ENCODE results near the gene CACNA1B. TPM values are rescaled to one million over a fixed set of nuclear protein-coding genes. Genes with fewer than 3 reads are reported as not detected.

Gene CACNA1B
- total RNA-seq, 1 experiment from 2014 or later: not detected

DNA sequence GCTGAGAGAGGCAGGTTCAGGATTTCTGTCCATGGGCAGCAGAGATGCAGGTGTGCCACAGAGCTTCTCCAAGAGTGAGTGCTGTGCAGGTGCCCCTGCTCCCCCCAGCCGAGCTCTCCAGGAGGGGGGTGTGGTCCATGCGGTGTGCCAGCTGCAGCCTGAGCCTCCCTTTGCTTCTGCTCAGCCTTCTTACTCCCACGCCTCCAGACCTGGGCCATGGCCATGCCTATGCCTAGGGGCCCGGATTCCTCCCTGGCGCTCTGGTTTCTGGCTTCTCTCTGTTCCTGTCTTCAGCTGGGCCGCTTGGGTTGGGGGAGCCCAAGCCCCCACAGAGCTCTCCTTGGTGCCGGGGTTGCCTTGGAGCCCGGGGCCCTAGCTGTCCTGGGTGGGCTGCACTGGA lies 133.3 kb downstream of the CACNA1B start:
- no peak overlapping the region for H3K27ac Mint-ChIP-seq (ENCODE audit: unreplicated experiment)
- peaks cover 77% of the 10 kb centered on the region for H3K27me3 Mint-ChIP-seq (ENCODE audit: unreplicated experiment)
- H3K9me3 Mint-ChIP-seq (ENCODE audit: low read depth, unreplicated experiment): no peaks in the 10 kb centered on the region
- no peaks in the 10 kb centered on the region for H3K4me1 Mint-ChIP-seq (ENCODE audit: low read depth, unreplicated experiment)
- DNase-seq: no peak
- intact Hi-C loops (cut with micrococcal nuclease; ENCODE audit: unreplicated experiment): no loop called here
- no peak overlapping the region for H3K4me3 Mint-ChIP-seq (ENCODE audit: low read depth, unreplicated experiment)
- H3K36me3 Mint-ChIP-seq (ENCODE audit: insufficient read depth, unreplicated experiment): peaks cover 5% of the 10 kb centered on the region
- CTCF ChIA-PET: no interaction called here
- BruUV-seq (replicated peaks): no TSS peak
- TF ChIP-seq, protein P1, sequence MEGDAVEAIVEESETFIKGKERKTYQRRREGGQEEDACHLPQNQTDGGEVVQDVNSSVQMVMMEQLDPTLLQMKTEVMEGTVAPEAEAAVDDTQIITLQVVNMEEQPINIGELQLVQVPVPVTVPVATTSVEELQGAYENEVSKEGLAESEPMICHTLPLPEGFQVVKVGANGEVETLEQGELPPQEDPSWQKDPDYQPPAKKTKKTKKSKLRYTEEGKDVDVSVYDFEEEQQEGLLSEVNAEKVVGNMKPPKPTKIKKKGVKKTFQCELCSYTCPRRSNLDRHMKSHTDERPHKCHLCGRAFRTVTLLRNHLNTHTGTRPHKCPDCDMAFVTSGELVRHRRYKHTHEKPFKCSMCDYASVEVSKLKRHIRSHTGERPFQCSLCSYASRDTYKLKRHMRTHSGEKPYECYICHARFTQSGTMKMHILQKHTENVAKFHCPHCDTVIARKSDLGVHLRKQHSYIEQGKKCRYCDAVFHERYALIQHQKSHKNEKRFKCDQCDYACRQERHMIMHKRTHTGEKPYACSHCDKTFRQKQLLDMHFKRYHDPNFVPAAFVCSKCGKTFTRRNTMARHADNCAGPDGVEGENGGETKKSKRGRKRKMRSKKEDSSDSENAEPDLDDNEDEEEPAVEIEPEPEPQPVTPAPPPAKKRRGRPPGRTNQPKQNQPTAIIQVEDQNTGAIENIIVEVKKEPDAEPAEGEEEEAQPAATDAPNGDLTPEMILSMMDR (IDR thresholded peaks at IDR 0.05; ENCODE audit: unreplicated experiment): no peak

DNA sequence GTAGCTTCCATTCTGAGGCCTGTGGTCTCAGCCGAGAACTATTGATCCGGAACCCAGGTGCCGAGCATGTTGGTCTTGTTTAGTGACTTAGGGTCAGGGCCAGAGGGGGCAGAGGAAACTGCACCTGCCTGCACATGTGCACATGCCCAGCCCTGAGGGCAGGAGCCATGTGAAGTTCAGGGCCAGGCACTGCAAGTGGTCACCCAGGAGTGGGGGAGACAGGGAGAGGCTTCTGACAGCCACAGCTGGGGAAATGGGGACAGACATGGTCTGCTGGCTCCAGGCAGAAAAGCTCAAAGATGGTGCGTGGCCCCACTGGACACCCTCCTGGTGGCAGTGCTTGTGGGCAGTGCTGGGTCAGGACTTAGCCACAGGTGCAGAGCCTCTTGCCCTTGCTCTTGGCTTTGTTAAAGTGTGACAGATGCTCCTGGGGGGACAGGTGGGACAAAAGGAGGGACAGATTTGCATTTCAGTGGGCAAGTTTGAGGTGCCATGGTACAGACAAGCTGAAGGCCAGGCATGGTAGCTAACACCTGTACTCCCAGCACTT lies 134.4 kb downstream of the CACNA1B start:
- intact Hi-C loops (cut with micrococcal nuclease; ENCODE audit: unreplicated experiment): no loop called here
- H3K9me3 Mint-ChIP-seq (ENCODE audit: low read depth, unreplicated experiment): no peaks in the 10 kb centered on the region
- TF ChIP-seq, protein P1 (IDR thresholded peaks at IDR 0.05; ENCODE audit: unreplicated experiment): no peak
- peaks cover 5% of the 10 kb centered on the region for H3K36me3 Mint-ChIP-seq (ENCODE audit: insufficient read depth, unreplicated experiment)
- DNase-seq: no peak
- CTCF ChIA-PET: interaction anchor here (0.8 kb wide), 1 partner anchor 286 kb away, joined by 4 read pairs; no protein-coding TSS in a partner anchor
- H3K27ac Mint-ChIP-seq (ENCODE audit: unreplicated experiment): no peak overlapping the region
- no peak overlapping the region for H3K4me3 Mint-ChIP-seq (ENCODE audit: low read depth, unreplicated experiment)
- peaks cover 83% of the 10 kb centered on the region for H3K27me3 Mint-ChIP-seq (ENCODE audit: unreplicated experiment)
- H3K4me1 Mint-ChIP-seq (ENCODE audit: low read depth, unreplicated experiment): no peaks in the 10 kb centered on the region
- BruUV-seq (replicated peaks): no TSS peak

DNA sequence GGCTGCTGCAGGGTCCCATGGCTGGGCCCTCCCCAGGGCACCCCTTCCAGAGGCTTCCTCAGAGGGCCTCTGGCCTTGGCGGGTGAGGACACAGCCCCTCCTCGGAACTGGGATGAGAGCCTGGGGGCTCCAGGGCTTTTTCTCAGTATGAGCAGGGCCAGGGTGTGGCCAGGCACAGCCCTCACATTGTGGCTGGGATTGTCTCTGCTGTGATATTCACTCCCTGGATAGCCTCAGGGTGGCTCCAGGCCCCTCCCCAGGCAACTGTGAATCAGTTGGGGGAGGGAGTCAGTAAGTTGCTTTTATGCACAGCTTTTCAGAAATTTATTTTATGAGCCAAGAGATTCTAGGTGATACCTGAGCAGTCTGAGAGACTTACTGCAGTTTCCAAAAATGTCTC lies 135.7 kb downstream of the CACNA1B start:
- BruUV-seq (replicated peaks): no TSS peak
- Mint-ChIP-seq H3K4me3 (ENCODE audit: low read depth, unreplicated experiment) (no peak overlapping the region), H3K9me3 (ENCODE audit: low read depth, unreplicated experiment) (no peaks in the 10 kb centered on the region), H3K36me3 (ENCODE audit: insufficient read depth, unreplicated experiment) (no peaks in the 10 kb centered on the region), H3K4me1 (ENCODE audit: low read depth, unreplicated experiment) (no peaks in the 10 kb centered on the region), H3K27ac (ENCODE audit: unreplicated experiment) (no peak overlapping the region), H3K27me3 (ENCODE audit: unreplicated experiment) (peaks cover 75% of the 10 kb centered on the region)
- TF ChIP-seq, protein P1 (IDR thresholded peaks at IDR 0.05; ENCODE audit: unreplicated experiment): no peak
- no peak for DNase-seq
- CTCF ChIA-PET: no interaction called here
- intact Hi-C loops (cut with micrococcal nuclease; ENCODE audit: unreplicated experiment): no loop called here

DNA sequence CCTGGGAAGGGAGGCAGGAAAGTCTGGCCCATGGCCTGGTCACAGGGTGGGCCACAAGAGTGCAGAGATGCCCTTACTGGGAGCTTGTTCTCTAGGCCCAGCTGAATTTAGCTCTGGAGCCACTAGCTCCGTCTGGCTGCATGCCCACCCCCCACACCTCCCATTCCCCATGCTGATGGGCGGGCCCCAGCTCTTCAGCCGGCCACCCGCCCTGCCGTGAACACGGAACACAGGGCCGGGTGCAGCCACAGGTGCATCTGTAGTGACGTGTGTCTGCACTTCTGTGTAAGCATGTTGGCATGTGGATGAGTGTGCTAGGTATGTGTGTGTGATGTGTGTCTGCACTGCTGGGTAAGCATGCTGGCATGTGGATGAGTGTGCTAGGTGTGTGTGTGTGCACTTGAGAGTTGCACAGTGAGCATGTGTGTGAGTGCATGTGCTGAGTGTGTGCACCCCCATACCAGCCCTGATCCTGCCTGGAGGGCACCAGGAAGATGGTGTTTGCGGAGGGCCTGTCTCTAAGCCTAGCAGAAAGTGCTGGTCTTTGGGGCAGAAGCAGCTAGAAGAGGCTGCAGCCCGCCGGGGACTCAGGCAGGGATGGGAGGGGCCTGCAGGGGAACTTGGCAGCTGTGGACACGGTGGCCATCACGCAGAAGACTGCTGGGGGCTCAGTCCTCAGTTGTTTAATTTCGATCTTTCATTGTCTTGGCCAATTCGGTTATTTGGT lies 136.4 kb downstream of the CACNA1B start:
- TF ChIP-seq, protein P1 (IDR thresholded peaks at IDR 0.05; ENCODE audit: unreplicated experiment): no peak
- Mint-ChIP-seq H3K4me3 (ENCODE audit: low read depth, unreplicated experiment) (no peak overlapping the region), H3K27ac (ENCODE audit: unreplicated experiment) (no peak overlapping the region), H3K4me1 (ENCODE audit: low read depth, unreplicated experiment) (no peaks in the 10 kb centered on the region), H3K9me3 (ENCODE audit: low read depth, unreplicated experiment) (no peaks in the 10 kb centered on the region), H3K27me3 (ENCODE audit: unreplicated experiment) (peaks cover 68% of the 10 kb centered on the region), H3K36me3 (ENCODE audit: insufficient read depth, unreplicated experiment) (no peaks in the 10 kb centered on the region)
- intact Hi-C loops (cut with micrococcal nuclease; ENCODE audit: unreplicated experiment): no loop called here
- CTCF ChIA-PET: interaction anchor here (1.3 kb wide), 1 partner anchor 11 kb away, joined by 3 read pairs; no protein-coding TSS in a partner anchor
- BruUV-seq (replicated peaks): no TSS peak
- no peak for DNase-seq
